Measurements from ENCODE around the gene ABCC9. TPM values are rescaled to one million over a fixed set of nuclear protein-coding genes. Genes with fewer than 3 reads are reported as not detected.
"Not testable (repeated sequence)": the region's sequence is repeated elsewhere in the genome, so short reads cannot be mapped to it uniquely, and the experiment has no call there.

ABCC9 gene
- total RNA-seq, 1 experiment from 2014 or later = 0.03 TPM

DNA sequence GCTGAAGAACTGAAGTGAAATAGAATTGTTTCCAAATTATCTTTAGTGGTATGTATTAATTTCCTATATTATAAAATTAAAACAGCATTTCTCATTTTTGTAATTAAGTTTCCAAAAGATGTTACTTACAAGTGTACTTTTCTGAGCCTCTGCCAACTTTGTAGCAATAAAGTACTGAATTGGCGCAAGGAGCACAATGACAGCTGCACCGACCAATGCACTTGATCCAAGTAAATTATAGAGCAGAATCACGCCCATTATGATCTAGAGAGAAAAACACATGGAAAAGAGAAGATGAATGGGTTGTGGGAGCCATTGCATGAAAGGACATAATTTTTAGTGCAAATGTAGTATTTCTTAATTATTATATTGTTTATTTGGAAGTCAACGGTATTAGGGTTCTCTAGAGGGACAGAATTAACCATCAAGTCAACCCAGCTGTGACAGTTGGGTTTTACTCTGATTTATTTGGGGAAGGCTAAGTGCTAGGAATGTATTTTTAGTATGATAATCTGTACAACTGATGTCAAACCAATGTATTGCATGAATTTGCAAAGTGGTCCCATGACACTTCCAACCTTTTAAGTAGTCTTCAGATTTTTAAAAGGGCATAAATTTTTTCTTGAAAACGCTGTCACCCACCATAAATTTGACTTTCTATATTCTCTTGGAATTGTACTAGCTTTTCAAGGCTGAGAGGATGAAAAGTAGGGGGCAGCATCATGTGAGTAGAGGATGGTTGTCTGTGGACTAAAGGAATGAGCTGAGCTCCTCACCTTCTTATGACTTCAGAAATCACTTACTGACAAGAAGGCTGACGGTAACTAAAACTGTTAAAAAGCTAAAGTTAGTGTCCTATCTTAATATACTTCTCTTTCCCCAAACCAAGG lies 33.0 kb downstream of the ABCC9 start:
- in situ Hi-C loops (cut with HindIII; ENCODE audit: low pct_unique_long_range_greater_than_20kb, low sequenced_read_pairs) = no loop called here
- Histone ChIP-seq H3K4me1 (ENCODE audit: control insufficient read depth, insufficient read depth, low read length) (no peaks in the 10 kb centered on the region), H3K36me3 (ENCODE audit: control insufficient read depth, insufficient read depth, low read length) (no peaks in the 10 kb centered on the region), H3K4me3 (ENCODE audit: low read depth in 2 of 2, low read length in 2 of 2) (no peak overlapping the region), H3K27me3 (ENCODE audit: control insufficient read depth, insufficient read depth, low read length) (no peaks in the 10 kb centered on the region), H3K9me3 (ENCODE audit: control insufficient read depth, insufficient read depth, low read depth, low read length) (no peaks in the 10 kb centered on the region), H3K27ac (ENCODE audit: low read length) (no peak overlapping the region)
- DNase-seq (ENCODE audit: low read depth, low spot score) = no peak
- intact Hi-C loops (cut with micrococcal nuclease; ENCODE audit: unreplicated experiment) = no loop called here
- ChIA-PET CTCF (no interaction called here), POLR2A (no interaction called here)
- BruUV-seq (replicated peaks) = no TSS peak
- no peak for ATAC-seq
- TF ChIP-seq TCF7L2 (IDR thresholded peaks at IDR 0.05; ENCODE audit: low read depth, low read length) (no peak), SIN3A (IDR thresholded peaks at IDR 0.05; ENCODE audit: borderline replicate concordance, insufficient read depth, low read depth, low read length) (no peak)
- TF ChIP-seq, protein P1, sequence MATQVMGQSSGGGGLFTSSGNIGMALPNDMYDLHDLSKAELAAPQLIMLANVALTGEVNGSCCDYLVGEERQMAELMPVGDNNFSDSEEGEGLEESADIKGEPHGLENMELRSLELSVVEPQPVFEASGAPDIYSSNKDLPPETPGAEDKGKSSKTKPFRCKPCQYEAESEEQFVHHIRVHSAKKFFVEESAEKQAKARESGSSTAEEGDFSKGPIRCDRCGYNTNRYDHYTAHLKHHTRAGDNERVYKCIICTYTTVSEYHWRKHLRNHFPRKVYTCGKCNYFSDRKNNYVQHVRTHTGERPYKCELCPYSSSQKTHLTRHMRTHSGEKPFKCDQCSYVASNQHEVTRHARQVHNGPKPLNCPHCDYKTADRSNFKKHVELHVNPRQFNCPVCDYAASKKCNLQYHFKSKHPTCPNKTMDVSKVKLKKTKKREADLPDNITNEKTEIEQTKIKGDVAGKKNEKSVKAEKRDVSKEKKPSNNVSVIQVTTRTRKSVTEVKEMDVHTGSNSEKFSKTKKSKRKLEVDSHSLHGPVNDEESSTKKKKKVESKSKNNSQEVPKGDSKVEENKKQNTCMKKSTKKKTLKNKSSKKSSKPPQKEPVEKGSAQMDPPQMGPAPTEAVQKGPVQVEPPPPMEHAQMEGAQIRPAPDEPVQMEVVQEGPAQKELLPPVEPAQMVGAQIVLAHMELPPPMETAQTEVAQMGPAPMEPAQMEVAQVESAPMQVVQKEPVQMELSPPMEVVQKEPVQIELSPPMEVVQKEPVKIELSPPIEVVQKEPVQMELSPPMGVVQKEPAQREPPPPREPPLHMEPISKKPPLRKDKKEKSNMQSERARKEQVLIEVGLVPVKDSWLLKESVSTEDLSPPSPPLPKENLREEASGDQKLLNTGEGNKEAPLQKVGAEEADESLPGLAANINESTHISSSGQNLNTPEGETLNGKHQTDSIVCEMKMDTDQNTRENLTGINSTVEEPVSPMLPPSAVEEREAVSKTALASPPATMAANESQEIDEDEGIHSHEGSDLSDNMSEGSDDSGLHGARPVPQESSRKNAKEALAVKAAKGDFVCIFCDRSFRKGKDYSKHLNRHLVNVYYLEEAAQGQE (IDR thresholded peaks at IDR 0.05; ENCODE audit: insufficient read depth in 1 of 2, low read depth in 2 of 2, low read length in 1 of 2) = no peak

DNA sequence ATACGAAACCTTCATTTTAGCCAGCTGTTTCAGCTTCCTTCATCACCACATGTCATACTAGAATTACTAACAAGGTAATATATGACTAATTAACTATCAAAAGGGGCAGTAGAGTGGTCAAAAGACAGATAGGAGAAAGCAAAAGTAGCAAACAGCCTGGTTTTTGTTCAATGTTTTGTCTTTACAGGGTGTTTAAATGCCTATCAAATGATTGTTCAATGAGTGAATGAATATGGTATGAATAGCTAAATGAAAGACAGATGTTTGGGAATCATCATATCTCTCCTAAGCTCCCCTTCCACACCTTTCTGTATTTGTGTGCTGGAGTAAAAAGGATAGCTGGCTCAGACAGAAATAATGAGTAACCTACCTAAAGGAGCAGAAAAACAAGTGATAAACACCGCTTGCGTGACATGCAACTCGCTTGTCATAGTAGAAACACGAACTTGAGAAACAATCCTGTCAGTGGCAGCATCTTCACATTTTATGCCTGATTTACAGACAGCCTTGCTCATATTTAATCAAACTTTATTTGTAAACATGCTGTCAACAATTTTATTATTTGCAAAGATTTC lies 34.2 kb downstream of the ABCC9 start:
- ChIA-PET CTCF (no interaction called here), POLR2A (no interaction called here)
- H3K4me1 ChIP-seq (ENCODE audit: control insufficient read depth, insufficient read depth, low read length) = no peaks in the 10 kb centered on the region
- no peak overlapping the region for H3K27ac ChIP-seq (ENCODE audit: low read length)
- BruUV-seq (replicated peaks) = no TSS peak
- in situ Hi-C loops (cut with HindIII; ENCODE audit: low pct_unique_long_range_greater_than_20kb, low sequenced_read_pairs) (no loop called here), intact Hi-C loops (cut with micrococcal nuclease; ENCODE audit: unreplicated experiment) (no loop called here)
- no peaks in the 10 kb centered on the region for H3K27me3 ChIP-seq (ENCODE audit: control insufficient read depth, insufficient read depth, low read length)
- H3K36me3 ChIP-seq (ENCODE audit: control insufficient read depth, insufficient read depth, low read length) = no peaks in the 10 kb centered on the region
- TF ChIP-seq CTCF (IDR thresholded peaks at IDR 0.05) = no peak
- TF ChIP-seq POLR2AphosphoS5 (IDR thresholded peaks at IDR 0.05; ENCODE audit: low read depth, low read length) = no peak
- TF ChIP-seq TCF7L2 (IDR thresholded peaks at IDR 0.05; ENCODE audit: low read depth, low read length) = no peak
- TF ChIP-seq SIN3A (IDR thresholded peaks at IDR 0.05; ENCODE audit: borderline replicate concordance, insufficient read depth, low read depth, low read length) = no peak
- TF ChIP-seq, protein P1 (IDR thresholded peaks at IDR 0.05; ENCODE audit: insufficient read depth in 1 of 2, low read depth in 2 of 2, low read length in 1 of 2) = no peak
- ATAC-seq = no peak
- H3K4me3 ChIP-seq (ENCODE audit: low read depth in 2 of 2, low read length in 2 of 2) = no peak overlapping the region
- no peak for DNase-seq (ENCODE audit: low read depth, low spot score)
- H3K9me3 ChIP-seq (ENCODE audit: control insufficient read depth, insufficient read depth, low read depth, low read length) = no peaks in the 10 kb centered on the region

DNA sequence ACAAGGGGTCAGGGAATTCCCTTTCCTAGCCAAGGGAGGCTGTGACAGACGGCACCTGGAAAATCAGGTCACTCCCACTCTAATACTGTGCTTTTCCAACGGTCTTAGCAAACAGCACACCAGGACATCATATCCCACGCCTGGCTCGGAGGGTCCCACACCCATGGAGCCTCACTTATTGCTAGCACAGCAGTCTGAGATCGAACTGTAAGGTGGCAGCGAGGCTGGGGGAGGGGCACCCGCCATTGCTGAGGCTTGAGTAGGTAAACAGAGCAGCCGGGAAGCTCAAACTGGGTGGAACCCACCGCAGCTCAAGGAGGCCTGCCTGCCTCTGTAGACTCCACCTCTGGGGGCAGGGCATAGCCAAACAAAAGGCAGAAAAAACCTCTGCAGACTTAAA lies 41.7 kb downstream of the ABCC9 start:
- H3K36me3 ChIP-seq (ENCODE audit: control insufficient read depth, insufficient read depth, low read length); BruUV-seq (replicated peaks); H3K4me3 ChIP-seq (ENCODE audit: low read depth in 2 of 2, low read length in 2 of 2); intact Hi-C loops (cut with micrococcal nuclease; ENCODE audit: unreplicated experiment); H3K4me1 ChIP-seq (ENCODE audit: control insufficient read depth, insufficient read depth, low read length); H3K27ac ChIP-seq (ENCODE audit: low read length); DNase-seq (ENCODE audit: low read depth, low spot score); CTCF ChIA-PET; H3K27me3 ChIP-seq (ENCODE audit: control insufficient read depth, insufficient read depth, low read length); ATAC-seq; H3K9me3 ChIP-seq (ENCODE audit: control insufficient read depth, insufficient read depth, low read depth, low read length); in situ Hi-C loops (cut with HindIII; ENCODE audit: low pct_unique_long_range_greater_than_20kb, low sequenced_read_pairs); POLR2A ChIA-PET: not testable (repeated sequence)
